Activated CD4-positive, alpha-beta memory T cell treated with anti-CD3 and anti-CD28 coated beads, Interleukin-2, amount 10 ng/mL, durations not matched to agents 7 days and 5 days (primary cell): ENCODE measurements around the gene DENND1C. TPM values are rescaled to one million over a fixed set of nuclear protein-coding genes. Genes with fewer than 3 reads are reported as not detected.

ENCODE experiments used
- CTCF ChIA-PET: fragments of 350-600 bp; sonication (Branson Sonifier 250); formaldehyde crosslinking; loops from one replicate; lab custom pipeline; 2021; ENCODE audit warnings: antibody characterized with exemption, inconsistent platforms; lab: Charles Lee
- POLR2A ChIA-PET: fragments of 350-600 bp; sonication (Branson Sonifier 250); formaldehyde crosslinking; loops from one replicate; lab custom pipeline; 2021; ENCODE audit warnings: antibody characterized with exemption; lab: Charles Lee
- DNase-seq: peaks from one replicate; pipeline ENCODE4 v3.0.0-alpha.2; 2020
- H3K27ac Mint-ChIP-seq: one replicate; pipeline ENCODE4 v1.8.0; 2021; ENCODE audit warnings: mild to moderate bottlenecking, mixed read lengths
- H3K27me3 Mint-ChIP-seq: one replicate; pipeline ENCODE4 v1.8.0; 2021; ENCODE audit warnings: mixed read lengths
- H3K36me3 Mint-ChIP-seq: one replicate; pipeline ENCODE4 v1.8.0; 2021; ENCODE audit warnings: low read depth, mixed read lengths
- H3K4me1 Mint-ChIP-seq: one replicate; pipeline ENCODE4 v1.8.0; 2021; ENCODE audit warnings: mixed read lengths
- H3K4me3 Mint-ChIP-seq: one replicate; pipeline ENCODE4 v1.8.0; 2021; ENCODE audit warnings: mild to moderate bottlenecking, mixed read lengths
- H3K9me3 Mint-ChIP-seq: one replicate; pipeline ENCODE4 v1.8.0; 2021; ENCODE audit warnings: mixed read lengths
- total RNA-seq, 2 experiments: library from RNA; stranded (reverse); gene quantifications; one replicate each; pipeline ENCODE4 v1.2.3, GENCODE V29; 2021

Gene DENND1C
- total RNA-seq, 2 experiments from 2014 or later: 97.2 to 101 TPM

DNA sequence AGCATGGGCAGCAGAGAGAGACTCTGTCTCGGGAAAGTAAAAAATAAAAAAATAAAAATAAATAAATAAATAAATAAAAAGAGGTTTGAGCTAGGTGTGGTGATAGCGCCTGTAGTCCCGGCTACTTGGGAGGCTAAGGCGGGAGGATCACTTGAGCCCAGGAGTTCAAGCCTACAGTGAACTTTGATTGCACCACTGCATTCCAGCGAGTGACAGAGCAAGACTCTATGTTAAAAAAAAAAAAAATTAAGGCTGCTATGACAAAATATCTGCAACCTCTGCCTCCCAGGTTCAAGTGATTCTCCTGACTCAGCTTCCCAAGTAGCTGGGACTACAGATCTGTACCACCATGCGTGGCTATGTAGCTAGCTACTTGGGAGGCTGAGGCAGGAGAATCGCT is 3.2 kb upstream of the DENND1C start:
- Mint-ChIP-seq H3K4me3 (no peak overlapping the region), H3K36me3 (peaks cover 4% of the 10 kb centered on the region), H3K27ac (no peak overlapping the region), H3K9me3 (no peaks in the 10 kb centered on the region), H3K4me1 (peaks cover 41% of the 10 kb centered on the region), H3K27me3 (no peaks in the 10 kb centered on the region)
- DNase-seq: no peak
- POLR2A ChIA-PET: no interaction called here
- CTCF ChIA-PET: no interaction called here

GRCh38 chr19:6484230-6484629 is 2.6 kb upstream of the DENND1C start:
- H3K36me3 Mint-ChIP-seq: peaks cover 4% of the 10 kb centered on the region
- H3K4me3 Mint-ChIP-seq: no peak overlapping the region
- H3K4me1 Mint-ChIP-seq: peaks cover 41% of the 10 kb centered on the region
- ChIA-PET POLR2A (no interaction called here), CTCF (no interaction called here)
- H3K27me3 Mint-ChIP-seq: no peaks in the 10 kb centered on the region
- H3K27ac Mint-ChIP-seq: no peak overlapping the region
- DNase-seq: no peak
- no peaks in the 10 kb centered on the region for H3K9me3 Mint-ChIP-seq

DNA sequence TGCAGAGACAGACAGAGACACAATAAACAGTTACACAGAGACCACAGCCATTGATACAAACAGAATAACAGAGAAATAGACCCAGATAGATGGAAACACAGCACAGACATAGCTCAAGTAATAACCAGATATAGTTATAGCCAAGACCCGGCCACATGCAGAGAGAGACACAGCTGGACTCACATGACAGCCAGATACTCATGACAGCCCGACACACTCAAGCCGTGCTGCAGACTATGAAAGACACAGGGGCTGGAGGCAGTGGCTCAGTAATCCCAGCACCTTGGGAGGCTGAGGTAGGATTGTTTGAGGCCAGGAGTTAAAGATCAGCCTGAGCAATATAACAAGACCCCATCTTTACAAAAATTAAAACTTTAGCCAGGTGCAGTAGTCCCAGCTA is 1.6 kb upstream of the DENND1C start:
- CTCF ChIA-PET: interaction anchor here (0.7 kb wide), 1 partner anchor 21 kb away, joined by 3 read pairs; no protein-coding TSS in a partner anchor
- H3K4me3 Mint-ChIP-seq: no peak overlapping the region
- POLR2A ChIA-PET: interaction anchor here (0.5 to 1.5 kb wide), 3 partner anchors 35 to 123 kb away, joined by 3 to 4 read pairs (median 3); no protein-coding TSS in a partner anchor
- H3K36me3 Mint-ChIP-seq: peaks cover 6% of the 10 kb centered on the region
- no peaks in the 10 kb centered on the region for H3K9me3 Mint-ChIP-seq
- peaks cover 39% of the 10 kb centered on the region for H3K4me1 Mint-ChIP-seq
- no peaks in the 10 kb centered on the region for H3K27me3 Mint-ChIP-seq
- peak overlapping the region; percentile 16 for H3K27ac Mint-ChIP-seq
- no peak for DNase-seq

DNA sequence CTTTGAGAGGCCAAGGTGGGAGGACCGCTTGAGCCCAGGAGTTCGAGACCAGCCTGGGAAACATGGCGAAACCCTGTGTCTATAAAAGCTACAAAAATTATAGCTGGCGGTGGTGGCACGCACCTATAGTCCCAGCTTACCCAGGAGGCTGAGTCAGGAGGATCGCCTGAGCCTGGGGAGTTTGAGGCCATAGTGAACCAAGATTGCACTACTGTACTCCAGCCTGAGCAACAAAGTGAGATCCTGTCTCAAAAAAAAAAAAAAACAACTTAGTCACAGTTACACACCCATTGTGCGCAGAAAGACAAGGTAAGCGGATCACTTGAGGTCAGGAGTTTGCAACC is 728 bp upstream of the DENND1C start:
- no peak for DNase-seq

DNA sequence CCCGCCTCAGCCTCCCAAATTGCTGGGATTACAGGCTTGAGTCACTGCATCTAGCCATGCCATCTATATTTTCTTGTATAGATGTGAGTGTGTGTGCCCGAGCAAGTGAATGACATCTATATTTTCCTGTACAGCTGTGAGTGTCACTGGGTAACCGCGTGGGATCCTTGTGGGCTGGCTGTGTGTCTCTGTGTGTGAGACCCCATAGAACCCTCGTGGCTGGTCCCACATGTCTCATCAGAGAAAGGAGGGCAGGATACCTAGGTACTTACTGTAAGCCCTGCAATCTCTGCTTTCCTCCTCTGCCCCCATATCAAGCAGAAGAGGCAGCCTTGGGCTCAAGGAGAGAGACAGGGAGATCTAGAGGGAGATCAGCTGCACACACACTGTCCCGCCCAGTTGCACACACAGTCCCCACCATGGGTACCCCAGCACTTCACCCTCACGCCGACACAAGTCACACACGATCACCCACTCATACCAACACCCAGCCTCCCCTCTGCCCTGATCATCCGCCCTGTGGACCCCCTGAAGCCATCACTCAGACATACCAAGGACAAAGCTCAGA is 655 bp downstream of the DENND1C start:
- POLR2A ChIA-PET: interaction anchor here (0.7 to 3.0 kb wide), 28 partner anchors 8 to 383 kb away, joined by 3 to 23 read pairs (median 5); partner anchors contain the start of genes ALKBH7, CD70, GTF2F1 and KHSRP
- DNase-seq: no peak
- no peaks in the 10 kb centered on the region for H3K9me3 Mint-ChIP-seq
- peak overlapping the region; percentile 98 for H3K4me3 Mint-ChIP-seq
- CTCF ChIA-PET: interaction anchor here (0.5 to 1.8 kb wide), 18 partner anchors 8 to 775 kb away, joined by 3 to 12 read pairs (median 4); partner anchors contain the start of genes CRB3 and SLC25A23
- H3K27me3 Mint-ChIP-seq: no peaks in the 10 kb centered on the region
- peak overlapping the region; percentile 95 for H3K27ac Mint-ChIP-seq
- peaks cover 39% of the 10 kb centered on the region for H3K4me1 Mint-ChIP-seq
- H3K36me3 Mint-ChIP-seq: peaks cover 18% of the 10 kb centered on the region

More for the DNA sequence above, 728 bp upstream of the DENND1C start:
- Mint-ChIP-seq H3K9me3 (no peaks in the 10 kb centered on the region), H3K27me3 (no peaks in the 10 kb centered on the region), H3K27ac (peak overlapping the region; percentile 95), H3K36me3 (peaks cover 6% of the 10 kb centered on the region), H3K4me1 (peaks cover 39% of the 10 kb centered on the region), H3K4me3 (peak overlapping the region; percentile 98)
- ChIA-PET POLR2A (interaction anchor here (0.6 to 3.0 kb wide), 14 partner anchors 9 to 373 kb away, joined by 3 to 23 read pairs (median 10); partner anchors contain the start of genes ALKBH7, GPR108 and SLC25A23), CTCF (interaction anchor here (0.6 to 1.8 kb wide), 2 partner anchors 29 to 35 kb away, joined by 3 to 11 read pairs; no protein-coding TSS in a partner anchor)

- Mint-ChIP-seq H3K4me3 (peak overlapping the region; percentile 98), H3K9me3 (no peaks in the 10 kb centered on the region), H3K36me3 (peaks cover 21% of the 10 kb centered on the region), H3K4me1 (peaks cover 39% of the 10 kb centered on the region), H3K27ac (peak overlapping the region; percentile 68), H3K27me3 (no peaks in the 10 kb centered on the region)
- DNase-seq: no peak
- ChIA-PET CTCF (interaction anchor here (1.8 kb wide), 1 partner anchor 8 kb away, joined by 8 read pairs; no protein-coding TSS in a partner anchor), POLR2A (interaction anchor here (2.7 to 3.0 kb wide), 2 partner anchors 19 to 20 kb away, joined by 19 to 23 read pairs; partner anchors contain the start of gene SLC25A23)
Observed at GRCh38 chr19:6479836-6480398, 1.7 kb downstream of the DENND1C start.

GRCh38 chr19:6478815-6479214 is 2.8 kb downstream of the DENND1C start:
- Mint-ChIP-seq H3K4me1 (peaks cover 39% of the 10 kb centered on the region), H3K36me3 (peaks cover 28% of the 10 kb centered on the region), H3K9me3 (no peaks in the 10 kb centered on the region), H3K27me3 (no peaks in the 10 kb centered on the region), H3K27ac (no peak overlapping the region), H3K4me3 (no peak overlapping the region)
- ChIA-PET CTCF (no interaction called here), POLR2A (no interaction called here)
- DNase-seq: no peak

GRCh38 chr19:6476896-6477431 is 4.6 kb downstream of the DENND1C start:
- H3K4me1 Mint-ChIP-seq: peaks cover 24% of the 10 kb centered on the region

DNA sequence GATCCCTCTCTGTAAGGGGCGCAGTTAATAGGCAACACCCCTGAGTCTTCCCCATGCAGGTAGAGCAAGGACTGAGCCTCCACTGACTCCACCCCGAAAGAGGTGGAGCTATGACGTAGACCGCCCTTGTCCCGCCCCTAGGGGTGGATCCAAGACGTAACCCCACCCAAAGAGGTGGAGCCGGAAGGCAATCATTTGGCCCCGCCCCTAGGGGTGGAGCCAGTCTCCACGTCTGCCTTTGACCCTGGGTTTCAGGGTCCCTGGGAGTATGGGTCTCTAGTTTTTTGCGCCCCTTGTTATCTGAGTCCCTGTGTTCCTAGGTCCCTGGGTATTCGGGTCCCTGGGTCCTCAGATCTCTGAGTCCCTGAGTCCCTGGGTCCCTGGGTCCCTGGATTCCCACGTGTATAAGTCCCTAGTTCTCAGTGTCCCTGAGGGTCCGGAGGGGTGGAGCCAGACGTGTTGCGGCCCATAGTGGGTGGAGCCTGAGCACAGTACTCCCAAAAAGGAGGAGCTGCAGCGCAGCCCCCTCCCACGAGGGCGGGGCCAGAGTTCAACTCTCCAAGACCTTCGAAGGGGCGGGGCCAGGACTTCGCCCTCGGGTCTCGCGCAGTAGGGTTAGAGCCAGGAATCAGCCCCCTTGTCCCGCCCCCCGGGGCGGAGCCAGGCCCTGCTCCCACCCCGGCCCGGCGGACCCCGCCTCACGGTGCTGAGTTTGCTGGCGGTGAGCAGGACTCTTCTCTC is 5.3 kb downstream of the DENND1C start:
- Mint-ChIP-seq H3K4me1 (peaks cover 18% of the 10 kb centered on the region), H3K27ac (no peak overlapping the region), H3K27me3 (no peaks in the 10 kb centered on the region), H3K9me3 (no peaks in the 10 kb centered on the region), H3K36me3 (peaks cover 33% of the 10 kb centered on the region), H3K4me3 (no peak overlapping the region)
- ChIA-PET CTCF (interaction anchor here (1.0 kb wide), 1 partner anchor 9 kb away, joined by 3 read pairs; no protein-coding TSS in a partner anchor), POLR2A (interaction anchor here (2.3 kb wide), 1 partner anchor 51 kb away, joined by 6 read pairs; the partner anchor contains the start of gene KHSRP)
- DNase-seq: peak; percentile 74

More at GRCh38 chr19:6476896-6477431, 4.6 kb downstream of the DENND1C start:
- Mint-ChIP-seq H3K9me3 (no peaks in the 10 kb centered on the region), H3K27me3 (no peaks in the 10 kb centered on the region), H3K27ac (no peak overlapping the region), H3K36me3 (peaks cover 30% of the 10 kb centered on the region), H3K4me3 (no peak overlapping the region)
- DNase-seq: no peak
- CTCF ChIA-PET: no interaction called here
- POLR2A ChIA-PET: interaction anchor here (2.3 kb wide), 1 partner anchor 52 kb away, joined by 6 read pairs; the partner anchor contains the start of gene KHSRP

DNA sequence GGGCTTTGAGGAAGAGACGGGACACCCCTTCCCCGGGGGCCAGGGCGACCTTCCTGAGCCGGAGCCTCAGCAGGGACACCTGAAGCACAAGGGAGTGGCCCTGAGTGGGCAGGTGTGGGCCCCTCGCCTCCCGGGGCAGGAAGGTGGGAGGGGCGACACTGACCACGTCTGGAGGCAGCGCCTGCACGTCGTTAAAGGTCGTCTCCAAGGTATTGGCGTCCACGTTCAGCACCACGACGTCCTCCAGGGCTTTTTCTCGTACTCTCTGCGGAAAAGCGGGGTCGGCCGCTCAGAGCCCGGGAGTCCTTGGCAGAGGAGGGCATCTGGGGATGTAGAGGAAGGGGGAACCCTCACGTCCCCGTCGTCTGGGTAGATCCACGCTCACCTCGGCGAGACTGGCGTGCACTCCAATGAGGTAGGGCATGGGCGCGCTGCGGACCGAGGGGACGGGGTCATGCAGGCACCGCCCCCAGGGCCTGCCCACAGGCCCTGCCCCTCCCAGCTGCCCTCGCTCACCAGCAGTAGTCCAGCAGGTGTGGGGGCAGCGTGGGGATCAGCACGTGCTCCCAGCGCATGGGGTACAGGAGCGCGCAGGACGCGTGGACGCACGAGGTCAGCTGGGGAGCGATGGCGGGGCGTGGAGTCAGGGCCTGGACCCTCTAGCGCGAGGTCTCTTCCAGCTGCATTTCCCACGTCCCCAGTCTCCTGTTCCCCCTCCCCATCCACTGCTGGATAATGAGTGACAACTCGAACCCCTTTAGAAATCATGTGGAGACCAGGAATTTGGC is 6.1 kb downstream of the DENND1C start:
- Mint-ChIP-seq H3K9me3 (no peaks in the 10 kb centered on the region), H3K27me3 (no peaks in the 10 kb centered on the region), H3K4me1 (peaks cover 13% of the 10 kb centered on the region), H3K36me3 (peaks cover 40% of the 10 kb centered on the region), H3K27ac (no peak overlapping the region), H3K4me3 (no peak overlapping the region)
- POLR2A ChIA-PET: interaction anchor here (2.3 kb wide), 1 partner anchor 50 kb away, joined by 6 read pairs; the partner anchor contains the start of gene KHSRP
- CTCF ChIA-PET: interaction anchor here (1.0 kb wide), 1 partner anchor 8 kb away, joined by 3 read pairs; no protein-coding TSS in a partner anchor
- DNase-seq: no peak

- DNase-seq: no peak
- Mint-ChIP-seq H3K27me3 (no peaks in the 10 kb centered on the region), H3K27ac (no peak overlapping the region), H3K4me3 (no peak overlapping the region), H3K9me3 (no peaks in the 10 kb centered on the region), H3K36me3 (peaks cover 45% of the 10 kb centered on the region), H3K4me1 (no peaks in the 10 kb centered on the region)
- CTCF ChIA-PET: interaction anchor here (0.6 to 0.7 kb wide), 2 partner anchors 327 to 1098 kb away, joined by 3 read pairs; no protein-coding TSS in a partner anchor
- POLR2A ChIA-PET: interaction anchor here (0.8 to 2.2 kb wide), 2 partner anchors 8 to 27 kb away, joined by 3 to 11 read pairs; partner anchors contain the start of gene DENND1C
Observed at GRCh38 chr19:6473647-6474046, 7.9 kb downstream of the DENND1C start.
